WTC11 (cell line): Measurements from ENCODE around the gene OLFML3. TPM values are rescaled to one million over a fixed set of nuclear protein-coding genes. Genes with fewer than 3 reads are reported as not detected.

Experiments
- ATAC-seq: fragments of 200-7000 bp; cut with Tn5 transposase; 2 replicates; pipeline ENCODE4 v1.10.0; 2021; ENCODE audit warnings: mild to moderate bottlenecking, moderate library complexity
- CTCF ChIA-PET: fragments of 300-600 bp; sonication (Branson Sonifier 250); formaldehyde crosslinking; loops from one replicate; lab custom pipeline; 2021; ENCODE audit warnings: antibody characterized with exemption; lab: Charles Lee
- POLR2A ChIA-PET: fragments of 350-600 bp; sonication (Branson Sonifier 250); formaldehyde crosslinking; loops from one replicate; lab custom pipeline; 2021; ENCODE audit warnings: antibody characterized with exemption; lab: Charles Lee
- DNase-seq: peaks from one replicate; pipeline ENCODE4 v3.0.0; 2021; ENCODE audit warnings: low spot score
- H3K27ac Mint-ChIP-seq: 2 replicates; pipeline ENCODE4 v1.8.0; 2021; ENCODE audit warnings: mixed read lengths
- H3K27me3 Mint-ChIP-seq: 2 replicates; pipeline ENCODE4 v1.8.0; 2021; ENCODE audit warnings: low read depth, mild to moderate bottlenecking, moderate library complexity, mixed read lengths
- H3K36me3 Mint-ChIP-seq: 2 replicates; pipeline ENCODE4 v1.8.0; 2021; ENCODE audit warnings: mixed read lengths
- H3K4me1 Mint-ChIP-seq: 2 replicates; pipeline ENCODE4 v1.8.0; 2022; ENCODE audit warnings: mixed read lengths
- H3K4me3 Mint-ChIP-seq: 2 replicates; pipeline ENCODE4 v1.8.0; 2021; ENCODE audit warnings: mild to moderate bottlenecking, moderate library complexity, mixed read lengths
- H3K9me3 Mint-ChIP-seq: 2 replicates; pipeline ENCODE4 v1.8.0; 2021; ENCODE audit warnings: mixed read lengths
- ATF6 ChIP-seq: sonication (generic); formaldehyde crosslinking; IDR thresholded peaks from 2 replicates; pipeline ENCODE4 v1.8.1; 2023; ENCODE audit warnings: mild to moderate bottlenecking, missing genetic modification reagents
- CDX4 ChIP-seq: fragments of 250-450 bp; sonication (Bioruptor Pico); IDR thresholded peaks from 2 replicates; pipeline ENCODE4 v1.9.0; 2021; ENCODE audit warnings: moderate library complexity, mild to moderate bottlenecking, inconsistent platforms, borderline replicate concordance
- CTCF ChIP-seq: fragments of 200-600 bp; IDR thresholded peaks from 2 replicates; pipeline ENCODE4 v1.8.0; 2022; ENCODE audit warnings: antibody characterized with exemption
- GABPB1 ChIP-seq: sonication (generic); formaldehyde crosslinking; IDR thresholded peaks from 2 replicates; pipeline ENCODE4 v1.8.1; 2023; ENCODE audit warnings: mild to moderate bottlenecking, missing genetic modification reagents
- HMGA2 ChIP-seq: fragments of 250-450 bp; sonication (Bioruptor Pico); IDR thresholded peaks from 2 replicates; pipeline ENCODE4 v1.4.0; 2021; ENCODE audit warnings: mild to moderate bottlenecking, moderate library complexity
- NR3C1 ChIP-seq: sonication (generic); formaldehyde crosslinking; conservative IDR thresholded peaks from 2 replicates; pipeline ENCODE4 v1.8.1; 2023; ENCODE audit warnings: low read depth, mild to moderate bottlenecking, missing genetic modification reagents
- SP1 ChIP-seq: sonication (generic); formaldehyde crosslinking; conservative IDR thresholded peaks from 2 replicates; pipeline ENCODE4 v1.8.1; 2022; ENCODE audit warnings: missing genetic modification reagents
- STAT6 ChIP-seq: sonication (generic); formaldehyde crosslinking; conservative IDR thresholded peaks from 2 replicates; pipeline ENCODE4 v1.8.1; 2023; ENCODE audit warnings: mild to moderate bottlenecking, low read depth, missing genetic modification reagents, moderate library complexity
- ZNF121 ChIP-seq: sonication (generic); formaldehyde crosslinking; IDR thresholded peaks from 2 replicates; pipeline ENCODE4 v1.8.0; 2023; ENCODE audit warnings: missing genetic modification reagents
- ZNF396 ChIP-seq: fragments of 250-450 bp; sonication (Bioruptor Pico); IDR thresholded peaks from 2 replicates; pipeline ENCODE4 v1.8.0; 2021; ENCODE audit warnings: mild to moderate bottlenecking, moderate library complexity, borderline replicate concordance
- ZNF532 ChIP-seq: fragments of 250-450 bp; sonication (Bioruptor Pico); IDR thresholded peaks from 2 replicates; pipeline ENCODE4 v1.9.0; 2021; ENCODE audit warnings: mild to moderate bottlenecking, borderline replicate concordance
- total RNA-seq: library from RNA; stranded (reverse); gene quantifications from 3 replicates; pipeline ENCODE4 v1.2.3, GENCODE V29; 2021

OLFML3 gene
- total RNA-seq, 1 experiment from 2014 or later: 65.8 TPM

- ATAC-seq (no peak), DNase-seq (no peak)
- Mint-ChIP-seq H3K27me3 (no peaks in the 10 kb centered on the region), H3K9me3 (peaks cover 3% of the 10 kb centered on the region), H3K4me1 (peaks cover 53% of the 10 kb centered on the region), H3K27ac (peak overlapping the region; percentile 67; the same call in 1 of the 2 replicates), H3K4me3 (no peak overlapping the region), H3K36me3 (peaks cover 12% of the 10 kb centered on the region)
- ChIA-PET POLR2A (no interaction called here), CTCF (interaction anchor here (0.5 to 0.7 kb wide), 2 partner anchors 24 to 47 kb away, joined by 3 read pairs; partner anchors contain the start of gene OLFML3)
- no peak for TF ChIP-seq CTCF
- no peak for TF ChIP-seq CDX4 (CRISPR knock-in tag)
- TF ChIP-seq HMGA2 (CRISPR knock-in tag): no peak
- TF ChIP-seq NR3C1 (CRISPR knock-in tag): no peak
- TF ChIP-seq ZNF532: no peak
- no peak for TF ChIP-seq ATF6
- TF ChIP-seq ZNF121: peak; percentile 98
- no peak for TF ChIP-seq SP1 (CRISPR knock-in tag)
These were observed 46.5 kb downstream of the OLFML3 start for GRCh38 chr1:114025609-114026401.

- Mint-ChIP-seq H3K4me3 (no peak overlapping the region), H3K4me1 (peaks cover 49% of the 10 kb centered on the region), H3K27ac (no peak overlapping the region), H3K36me3 (peaks cover 8% of the 10 kb centered on the region), H3K9me3 (peaks cover 3% of the 10 kb centered on the region), H3K27me3 (no peaks in the 10 kb centered on the region)
- ChIA-PET POLR2A (no interaction called here), CTCF (interaction anchor here (0.7 kb wide), 1 partner anchor 48 kb away, joined by 3 read pairs; the partner anchor contains the start of gene OLFML3)
- no peak for DNase-seq
- ATAC-seq: no peak
- TF ChIP-seq STAT6 (no peak), ZNF396 (no peak), GABPB1 (CRISPR knock-in tag) (no peak)
These were observed 47.5 kb downstream of the OLFML3 start for GRCh38 chr1:114026797-114027196.

Other genes starting within 250 kb of the OLFML3 start
- gene PHTF1, start 220.0 kb upstream of the OLFML3 start, total RNA-seq: 23.9 to 28.7 TPM (median 25.2 TPM) in 3 replicates
- gene RSBN1, start 167.0 kb upstream of the OLFML3 start, total RNA-seq: 15.5 to 19.3 TPM (median 19.1 TPM) in 3 replicates
- gene PTPN22, start 107.8 kb upstream of the OLFML3 start, total RNA-seq: 0.11 to 0.18 TPM in 2 of 3 replicates, not detected in the other
- gene BCL2L15, start 91.9 kb upstream of the OLFML3 start, total RNA-seq: 0.17 to 0.30 TPM (median 0.18 TPM) in 3 replicates
- 10.6 to 14.2 TPM (median 13.6 TPM) in 3 replicates for gene AP4B1, start 74.7 kb upstream of the OLFML3 start, total RNA-seq
- 9.4 to 11.1 TPM (median 9.5 TPM) in 3 replicates for gene DCLRE1B, start 74.1 kb upstream of the OLFML3 start, total RNA-seq
- 52.2 to 56.9 TPM (median 53.9 TPM) in 3 replicates for gene HIPK1, start 50.1 kb upstream of the OLFML3 start, total RNA-seq
- 54.2 to 58.2 TPM (median 55.9 TPM) in 3 replicates for gene SYT6, start 174.4 kb downstream of the OLFML3 start, total RNA-seq